Stimulated activated memory B cell treated with anti-CD40 and anti-IgM and Interleukin-4, amounts not matched to agents 10 μg/mL and 1 μg/mL and 100 μg/mL, for 72 hours (primary cell): ENCODE data around the gene KCNJ3.
"Not testable (repeated sequence)": the region's sequence is repeated elsewhere in the genome, so short reads cannot be mapped to it uniquely, and the experiment has no call there.

Experiments
- ATAC-seq: fragments of 150-1000 bp; cut with Tn5 transposase; 2 replicates; pipeline ENCODE4 v1.10.0; 2021
- H3K27ac Mint-ChIP-seq: one replicate; pipeline ENCODE4 v1.8.0; 2022; ENCODE audit warnings: mild to moderate bottlenecking, mixed read lengths
- H3K27me3 Mint-ChIP-seq: one replicate; pipeline ENCODE4 v1.8.0; 2022; ENCODE audit warnings: mixed read lengths
- H3K36me3 Mint-ChIP-seq: one replicate; pipeline ENCODE4 v1.8.0; 2022; ENCODE audit warnings: mixed read lengths
- H3K4me1 Mint-ChIP-seq: one replicate; pipeline ENCODE4 v1.8.0; 2022; ENCODE audit warnings: mixed read lengths
- H3K4me3 Mint-ChIP-seq: one replicate; pipeline ENCODE4 v1.8.0; 2022; ENCODE audit warnings: mild to moderate bottlenecking, moderate library complexity, mixed read lengths
- H3K9me3 Mint-ChIP-seq: one replicate; pipeline ENCODE4 v1.8.0; 2022; ENCODE audit warnings: mixed read lengths

The KCNJ3 gene

GRCh38 chr2:154850532-154850931 lies 152.0 kb downstream of the KCNJ3 start:
- no peak for ATAC-seq
- Mint-ChIP-seq H3K4me3 (no peak overlapping the region), H3K27ac (no peak overlapping the region), H3K9me3 (no peaks in the 10 kb centered on the region), H3K36me3 (no peaks in the 10 kb centered on the region), H3K4me1 (no peaks in the 10 kb centered on the region), H3K27me3 (no peaks in the 10 kb centered on the region)

GRCh38 chr2:154855138-154855537 lies 156.6 kb downstream of the KCNJ3 start:
- Mint-ChIP-seq H3K4me3 (no peak overlapping the region), H3K9me3 (no peaks in the 10 kb centered on the region), H3K27ac (no peak overlapping the region), H3K36me3 (no peaks in the 10 kb centered on the region), H3K27me3 (no peaks in the 10 kb centered on the region), H3K4me1 (no peaks in the 10 kb centered on the region)
- no peak for ATAC-seq

GRCh38 chr2:154867151-154867550 lies 168.7 kb downstream of the KCNJ3 start:
- H3K36me3 Mint-ChIP-seq, H3K27me3 Mint-ChIP-seq, ATAC-seq, H3K4me3 Mint-ChIP-seq, H3K4me1 Mint-ChIP-seq, H3K9me3 Mint-ChIP-seq, H3K27ac Mint-ChIP-seq: not testable (repeated sequence)

GRCh38 chr2:154875999-154876398 lies 177.5 kb downstream of the KCNJ3 start:
- Mint-ChIP-seq H3K9me3 (no peaks in the 10 kb centered on the region), H3K4me1 (no peaks in the 10 kb centered on the region)

GRCh38 chr2:154882725-154883124 lies 184.2 kb downstream of the KCNJ3 start:
- Mint-ChIP-seq H3K4me3 (no peak overlapping the region), H3K4me1 (no peaks in the 10 kb centered on the region), H3K27ac (no peak overlapping the region), H3K36me3 (no peaks in the 10 kb centered on the region), H3K27me3 (no peaks in the 10 kb centered on the region), H3K9me3 (peaks cover 4% of the 10 kb centered on the region)
- no peak for ATAC-seq

More at GRCh38 chr2:154875999-154876398, 177.5 kb downstream of the KCNJ3 start:
- Mint-ChIP-seq H3K4me3 (no peak overlapping the region), H3K27ac (no peak overlapping the region), H3K27me3 (no peaks in the 10 kb centered on the region), H3K36me3 (no peaks in the 10 kb centered on the region)
- no peak for ATAC-seq

- H3K4me1 Mint-ChIP-seq: no peaks in the 10 kb centered on the region
- H3K36me3 Mint-ChIP-seq: no peaks in the 10 kb centered on the region
- no peak overlapping the region for H3K4me3 Mint-ChIP-seq
- no peak overlapping the region for H3K27ac Mint-ChIP-seq
- ATAC-seq: no peak
- no peaks in the 10 kb centered on the region for H3K27me3 Mint-ChIP-seq
- peaks cover 10% of the 10 kb centered on the region for H3K9me3 Mint-ChIP-seq
Observed at GRCh38 chr2:154886316-154886715, 187.8 kb downstream of the KCNJ3 start.

- H3K36me3 Mint-ChIP-seq: no peaks in the 10 kb centered on the region
- no peak for ATAC-seq
- peaks cover 3% of the 10 kb centered on the region for H3K9me3 Mint-ChIP-seq
- H3K4me3 Mint-ChIP-seq: no peak overlapping the region
- H3K27me3 Mint-ChIP-seq: no peaks in the 10 kb centered on the region
- H3K27ac Mint-ChIP-seq: no peak overlapping the region
- H3K4me1 Mint-ChIP-seq: no peaks in the 10 kb centered on the region
Observed at GRCh38 chr2:154898269-154898668, 199.8 kb downstream of the KCNJ3 start.

GRCh38 chr2:154901063-154901462 lies 202.6 kb downstream of the KCNJ3 start:
- Mint-ChIP-seq H3K36me3 (no peaks in the 10 kb centered on the region), H3K9me3 (peaks cover 5% of the 10 kb centered on the region), H3K4me3 (no peak overlapping the region), H3K27me3 (no peaks in the 10 kb centered on the region), H3K27ac (no peak overlapping the region), H3K4me1 (no peaks in the 10 kb centered on the region)
- ATAC-seq: no peak
